GM10266 (cell line): ENCODE data around the gene C14orf180.
"Not testable (repeated sequence)": the region's sequence is repeated elsewhere in the genome, so short reads cannot be mapped to it uniquely, and the experiment has no call there.

ENCODE experiments used
- DNase-seq: peaks from one replicate; pipeline ENCODE4 v3.0.0; 2012; ENCODE audit errors: extremely low spot score
- TF ChIP-seq, protein P1 (sequence below): IDR thresholded peaks from 2 replicates; pipeline ENCODE4 v1.5.1; 2012; ENCODE audit warnings: mild to moderate bottlenecking, low read depth; ENCODE audit not compliant: control insufficient read depth, insufficient read depth; ENCODE audit errors: missing control alignments

The C14orf180 gene

DNA sequence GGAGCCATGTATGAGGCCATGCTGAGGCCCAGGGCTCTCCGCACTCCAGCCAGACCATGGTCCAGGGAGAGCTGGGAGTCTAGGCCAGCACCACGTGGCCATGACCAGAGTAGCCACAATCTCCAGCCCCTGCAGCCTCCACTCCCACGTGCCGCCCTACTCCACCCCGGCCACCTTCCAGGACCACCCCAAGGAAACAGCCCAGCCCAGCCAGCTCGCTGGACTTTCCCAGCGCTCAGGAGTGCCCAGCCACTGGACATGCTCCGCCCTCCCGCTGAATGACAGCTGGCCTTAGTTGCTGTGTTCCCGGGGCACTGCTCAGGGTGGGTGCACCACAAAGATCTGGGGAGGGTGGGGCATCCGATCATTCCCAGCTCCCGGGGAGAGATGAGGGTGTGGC is 2.1 kb upstream of the C14orf180 start:
- TF ChIP-seq, protein P1, sequence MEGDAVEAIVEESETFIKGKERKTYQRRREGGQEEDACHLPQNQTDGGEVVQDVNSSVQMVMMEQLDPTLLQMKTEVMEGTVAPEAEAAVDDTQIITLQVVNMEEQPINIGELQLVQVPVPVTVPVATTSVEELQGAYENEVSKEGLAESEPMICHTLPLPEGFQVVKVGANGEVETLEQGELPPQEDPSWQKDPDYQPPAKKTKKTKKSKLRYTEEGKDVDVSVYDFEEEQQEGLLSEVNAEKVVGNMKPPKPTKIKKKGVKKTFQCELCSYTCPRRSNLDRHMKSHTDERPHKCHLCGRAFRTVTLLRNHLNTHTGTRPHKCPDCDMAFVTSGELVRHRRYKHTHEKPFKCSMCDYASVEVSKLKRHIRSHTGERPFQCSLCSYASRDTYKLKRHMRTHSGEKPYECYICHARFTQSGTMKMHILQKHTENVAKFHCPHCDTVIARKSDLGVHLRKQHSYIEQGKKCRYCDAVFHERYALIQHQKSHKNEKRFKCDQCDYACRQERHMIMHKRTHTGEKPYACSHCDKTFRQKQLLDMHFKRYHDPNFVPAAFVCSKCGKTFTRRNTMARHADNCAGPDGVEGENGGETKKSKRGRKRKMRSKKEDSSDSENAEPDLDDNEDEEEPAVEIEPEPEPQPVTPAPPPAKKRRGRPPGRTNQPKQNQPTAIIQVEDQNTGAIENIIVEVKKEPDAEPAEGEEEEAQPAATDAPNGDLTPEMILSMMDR, result no peak
- DNase-seq, result no peak

- TF ChIP-seq, protein P1, result no peak
- DNase-seq, result no peak
Measured at GRCh38 chr14:104577847-104578301, 1.7 kb upstream of the C14orf180 start.

DNA sequence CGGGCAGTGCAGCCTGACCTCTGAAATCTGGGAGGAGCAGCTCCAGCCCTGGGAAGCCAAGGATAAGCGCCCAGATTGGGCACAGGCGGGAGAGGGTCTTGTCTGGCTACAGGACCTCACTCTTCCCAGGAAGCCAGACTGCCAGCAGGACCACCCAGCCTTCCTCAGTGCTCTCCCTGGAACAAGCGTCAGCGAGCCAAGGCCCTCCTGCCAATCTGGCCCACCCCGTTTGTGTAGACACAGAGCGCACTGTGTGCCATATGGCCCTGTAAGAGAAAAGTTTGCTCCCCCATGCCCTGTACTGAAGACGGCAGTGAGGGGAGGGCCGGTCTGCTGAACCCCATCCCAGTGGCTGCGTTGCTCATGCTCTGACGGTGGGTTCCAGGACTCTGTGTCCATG is 1.2 kb upstream of the C14orf180 start:
- DNase-seq, result no peak
- TF ChIP-seq, protein P1, result no peak

DNA sequence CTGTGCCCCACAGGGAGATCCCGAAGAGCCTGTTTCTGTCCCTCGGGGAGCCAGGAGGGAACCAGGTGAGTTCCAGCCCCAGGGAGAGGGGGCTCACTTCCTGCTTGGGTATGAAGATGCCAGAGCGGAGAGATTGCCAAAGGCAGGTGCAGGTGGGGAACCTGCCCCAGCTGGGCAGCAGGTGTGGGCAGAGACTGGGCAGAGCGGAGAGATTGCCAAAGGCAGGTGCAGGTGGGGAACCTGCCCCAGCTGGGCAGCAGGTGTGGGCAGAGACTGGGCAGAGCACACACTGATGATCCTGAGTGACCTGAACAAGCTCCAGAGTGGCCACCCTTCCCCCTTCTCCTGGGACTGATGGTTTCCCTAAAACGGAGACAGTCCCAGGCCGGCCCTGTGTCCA is 375 bp downstream of the C14orf180 start:
- not testable (repeated sequence) for DNase-seq

- TF ChIP-seq, protein P1, result no peak
- DNase-seq, result no peak
Measured at GRCh38 chr14:104580961-104581360, 1.4 kb downstream of the C14orf180 start.

DNA sequence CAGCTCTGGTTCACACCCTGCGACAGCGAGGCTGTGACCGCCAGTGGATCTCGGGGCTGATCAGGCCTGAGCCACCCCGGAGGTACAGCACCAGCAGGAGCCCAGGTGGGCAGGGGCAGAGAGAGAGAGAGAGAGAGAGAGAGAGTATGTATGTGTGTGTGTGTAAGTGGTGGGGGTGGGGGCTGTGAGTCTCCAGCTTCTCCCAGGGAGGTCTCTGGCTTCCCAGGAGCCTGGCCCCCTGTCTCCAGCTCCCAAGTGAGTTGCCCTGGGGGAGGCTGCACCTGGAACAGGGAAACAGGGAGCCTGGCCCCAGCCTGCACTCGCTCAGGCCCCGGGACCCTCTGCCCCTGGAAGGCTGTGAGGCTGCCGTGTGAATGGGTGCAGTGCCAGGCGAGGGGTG is 2.0 kb downstream of the C14orf180 start:
- no peak for DNase-seq
- TF ChIP-seq, protein P1, result no peak

DNA sequence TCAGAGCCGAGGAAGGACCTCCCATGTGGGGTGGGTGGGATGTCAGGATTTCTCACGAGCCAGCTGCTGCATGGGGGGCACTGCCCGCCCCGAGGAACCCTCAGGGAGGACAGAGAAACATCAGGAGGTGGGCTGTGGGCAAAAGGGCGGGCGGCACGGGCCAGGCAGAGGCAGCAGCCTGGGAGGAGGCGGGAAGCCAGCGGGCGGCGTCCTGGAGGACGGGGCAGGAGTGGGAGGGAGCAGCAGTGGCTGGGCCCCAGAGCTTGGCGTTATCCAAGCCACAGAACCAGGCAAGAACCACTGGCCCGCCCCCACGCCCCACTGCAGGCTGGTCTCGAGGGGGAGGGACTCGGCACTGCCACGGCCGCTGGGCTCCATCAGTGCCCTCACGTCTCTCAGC is 2.4 kb downstream of the C14orf180 start:
- TF ChIP-seq, protein P1, result no peak
- no peak for DNase-seq

DNA sequence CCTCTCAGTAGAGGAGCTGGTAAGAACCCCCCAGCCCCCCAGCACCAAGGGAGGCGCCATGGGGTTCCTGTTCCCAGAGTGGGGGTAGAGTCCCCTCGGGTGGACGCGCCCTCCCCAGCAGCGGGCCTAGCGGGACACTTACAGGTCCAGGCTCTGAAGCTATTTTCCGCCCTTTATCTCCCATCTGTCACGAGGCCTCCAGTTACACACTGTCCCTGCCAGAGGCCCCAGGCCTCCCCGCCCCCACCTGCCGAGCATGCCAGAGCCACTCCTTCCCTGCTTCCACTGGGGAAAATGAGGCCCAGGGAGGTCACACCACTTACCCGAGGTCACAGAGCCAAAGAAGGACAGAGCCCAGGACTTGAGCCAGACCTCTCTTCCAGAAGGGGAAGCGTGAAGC is 3.1 kb downstream of the C14orf180 start:
- DNase-seq, result no peak
- TF ChIP-seq, protein P1, result no peak
